Activated B cell treated with CpG ODN at 0.5 μM for 24 hours (primary cell): ENCODE measurements around the gene SAMSN1. TPM values are rescaled to one million over a fixed set of nuclear protein-coding genes. Genes with fewer than 3 reads are reported as not detected.
A peak's percentile ranks its signal among the peaks of the same experiment; 100 is the strongest.

Source experiments
- ATAC-seq: fragments of 200-7000 bp; cut with Tn5 transposase; one replicate; pipeline ENCODE4 v1.10.0; 2021; ENCODE audit warnings: low read depth, mild to moderate bottlenecking, moderate library complexity
- CTCF ChIA-PET: fragments of 350-600 bp; sonication (Branson Sonifier 250); formaldehyde crosslinking; loops from one replicate; lab custom pipeline; 2021; ENCODE audit warnings: antibody characterized with exemption; lab: Charles Lee
- POLR2A ChIA-PET: fragments of 350-600 bp; sonication (Branson Sonifier 250); formaldehyde crosslinking; loops from one replicate; lab custom pipeline; 2021; ENCODE audit warnings: antibody characterized with exemption; lab: Charles Lee
- DNase-seq: peaks from one replicate; pipeline ENCODE4 v3.0.0; 2022
- H3K27ac Mint-ChIP-seq: one replicate; pipeline ENCODE4 v1.8.0; 2020; ENCODE audit warnings: mixed read lengths
- H3K27me3 Mint-ChIP-seq: one replicate; pipeline ENCODE4 v1.8.0; 2021; ENCODE audit warnings: mixed read lengths
- H3K36me3 Mint-ChIP-seq: one replicate; pipeline ENCODE4 v1.8.0; 2021; ENCODE audit warnings: low read depth, mixed read lengths
- H3K4me1 Mint-ChIP-seq: one replicate; pipeline ENCODE4 v1.8.0; 2021; ENCODE audit warnings: mixed read lengths
- H3K4me3 Mint-ChIP-seq: one replicate; pipeline ENCODE4 v1.8.0; 2020; ENCODE audit warnings: mild to moderate bottlenecking, mixed read lengths
- H3K9me3 Mint-ChIP-seq: one replicate; pipeline ENCODE4 v1.8.0; 2020; ENCODE audit warnings: mixed read lengths
- intact Hi-C: fragments of 100-400 bp; cut with micrococcal nuclease; formaldehyde crosslinking; loops from one replicate; pipeline ENCODE4 v1.15.1; 2024
- total RNA-seq: library from RNA; stranded (reverse); gene quantifications from 2 replicates; pipeline ENCODE4 v1.2.3, GENCODE V29; 2022
- TF ChIP-seq, protein P1 (sequence below): fragments of 200-600 bp; IDR thresholded peaks from one replicate; pipeline ENCODE4 v1.8.0; 2022; ENCODE audit warnings: antibody characterized with exemption, mild to moderate bottlenecking

SAMSN1 gene
- total RNA-seq, 1 donor from 2014 or later: 49.7 TPM

DNA sequence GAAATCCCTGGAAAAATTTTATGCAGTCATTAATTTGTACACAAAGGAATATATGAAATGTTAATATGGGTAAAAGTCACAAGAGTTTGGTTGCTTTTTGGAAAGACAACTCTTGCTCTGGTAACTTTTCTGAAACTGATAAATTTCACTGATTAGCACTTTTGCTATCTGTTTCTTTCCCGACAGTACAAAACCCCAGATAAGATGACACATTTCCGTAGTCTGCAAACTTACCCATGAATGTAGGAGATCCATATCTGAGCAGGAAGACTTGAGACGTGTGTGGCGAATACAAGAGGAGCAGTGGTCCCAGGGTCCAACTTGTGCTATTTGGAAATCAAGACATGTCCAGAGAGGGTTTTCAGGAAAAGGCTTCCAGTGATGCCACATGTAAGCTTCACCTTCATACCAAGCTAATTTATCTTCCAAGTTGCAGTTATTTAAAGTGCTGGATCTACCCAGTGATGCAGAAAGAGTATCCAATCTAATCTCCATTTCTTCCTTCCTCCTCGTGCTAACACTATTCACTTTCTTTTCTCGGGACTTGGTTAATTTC lies 35.9 kb upstream of the SAMSN1 start:
- TF ChIP-seq, protein P1, sequence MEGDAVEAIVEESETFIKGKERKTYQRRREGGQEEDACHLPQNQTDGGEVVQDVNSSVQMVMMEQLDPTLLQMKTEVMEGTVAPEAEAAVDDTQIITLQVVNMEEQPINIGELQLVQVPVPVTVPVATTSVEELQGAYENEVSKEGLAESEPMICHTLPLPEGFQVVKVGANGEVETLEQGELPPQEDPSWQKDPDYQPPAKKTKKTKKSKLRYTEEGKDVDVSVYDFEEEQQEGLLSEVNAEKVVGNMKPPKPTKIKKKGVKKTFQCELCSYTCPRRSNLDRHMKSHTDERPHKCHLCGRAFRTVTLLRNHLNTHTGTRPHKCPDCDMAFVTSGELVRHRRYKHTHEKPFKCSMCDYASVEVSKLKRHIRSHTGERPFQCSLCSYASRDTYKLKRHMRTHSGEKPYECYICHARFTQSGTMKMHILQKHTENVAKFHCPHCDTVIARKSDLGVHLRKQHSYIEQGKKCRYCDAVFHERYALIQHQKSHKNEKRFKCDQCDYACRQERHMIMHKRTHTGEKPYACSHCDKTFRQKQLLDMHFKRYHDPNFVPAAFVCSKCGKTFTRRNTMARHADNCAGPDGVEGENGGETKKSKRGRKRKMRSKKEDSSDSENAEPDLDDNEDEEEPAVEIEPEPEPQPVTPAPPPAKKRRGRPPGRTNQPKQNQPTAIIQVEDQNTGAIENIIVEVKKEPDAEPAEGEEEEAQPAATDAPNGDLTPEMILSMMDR: no peak
- Mint-ChIP-seq H3K27ac (no peak overlapping the region), H3K36me3 (no peaks in the 10 kb centered on the region), H3K4me1 (peaks cover 5% of the 10 kb centered on the region), H3K9me3 (no peaks in the 10 kb centered on the region), H3K4me3 (no peak overlapping the region), H3K27me3 (no peaks in the 10 kb centered on the region)
- ChIA-PET POLR2A (no interaction called here), CTCF (no interaction called here)
- no peak for ATAC-seq
- DNase-seq: no peak
- intact Hi-C loops: loop anchor here (2.0 kb wide), 1 partner anchor 15 kb away; no protein-coding TSS in a partner anchor

DNA sequence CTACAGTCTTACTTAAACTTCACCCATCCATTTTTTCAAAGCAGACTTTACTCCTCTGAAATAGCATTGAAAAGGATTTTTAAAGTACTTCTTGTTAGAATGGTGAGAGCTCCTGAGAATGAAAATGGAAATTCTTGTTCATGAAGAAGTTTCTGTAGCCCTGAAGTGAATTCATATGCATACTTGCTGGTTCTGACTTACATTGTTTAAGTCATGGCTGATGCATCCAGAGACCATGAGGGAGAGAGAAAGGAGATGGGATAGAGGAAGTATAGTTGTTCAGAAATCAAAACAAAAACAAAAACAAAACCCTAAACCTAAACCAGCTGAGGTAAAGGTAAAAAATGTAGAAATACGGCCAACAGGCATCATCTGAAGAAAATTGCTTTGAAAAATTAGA lies 27.1 kb upstream of the SAMSN1 start:
- DNase-seq: no peak
- no peaks in the 10 kb centered on the region for H3K27me3 Mint-ChIP-seq
- no peaks in the 10 kb centered on the region for H3K36me3 Mint-ChIP-seq
- no peak for ATAC-seq
- ChIA-PET POLR2A (interaction anchor here (0.6 to 1.0 kb wide), 2 partner anchors 11 to 13 kb away, joined by 3 to 4 read pairs; no protein-coding TSS in a partner anchor), CTCF (no interaction called here)
- TF ChIP-seq, protein P1: no peak
- no peak overlapping the region for H3K4me3 Mint-ChIP-seq
- H3K9me3 Mint-ChIP-seq: no peaks in the 10 kb centered on the region
- H3K27ac Mint-ChIP-seq: no peak overlapping the region
- H3K4me1 Mint-ChIP-seq: peaks cover 25% of the 10 kb centered on the region
- intact Hi-C loops: no loop called here

DNA sequence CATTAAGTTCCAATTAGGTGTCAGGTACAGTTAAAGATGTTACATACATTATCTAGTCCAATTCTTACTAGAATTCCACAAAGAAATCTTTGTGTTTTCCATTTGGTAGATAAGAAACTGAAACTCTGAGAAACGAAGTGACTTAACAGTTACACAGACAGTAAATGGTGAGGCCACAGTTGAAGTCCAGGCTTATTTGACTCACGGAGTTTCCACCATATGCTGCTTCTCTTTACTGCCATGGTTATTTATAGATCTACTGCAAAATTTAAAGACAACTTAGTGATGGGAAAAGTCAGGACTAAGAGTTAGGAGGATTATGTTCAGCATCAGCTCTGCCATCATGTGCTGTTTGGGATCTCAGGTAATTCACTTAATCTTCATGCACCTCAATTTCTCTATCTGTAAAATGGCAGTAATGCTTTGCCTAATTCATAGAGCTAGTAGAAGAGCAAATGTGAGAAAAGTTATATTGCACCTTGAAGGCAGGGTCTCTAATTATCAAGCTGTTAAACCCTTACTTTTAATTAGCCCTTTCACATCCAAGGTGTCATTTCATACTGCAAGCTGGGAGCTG lies 26.2 kb upstream of the SAMSN1 start:
- intact Hi-C loops: no loop called here
- Mint-ChIP-seq H3K4me3 (no peak overlapping the region), H3K9me3 (no peaks in the 10 kb centered on the region), H3K27ac (no peak overlapping the region), H3K4me1 (peaks cover 29% of the 10 kb centered on the region), H3K27me3 (no peaks in the 10 kb centered on the region), H3K36me3 (no peaks in the 10 kb centered on the region)
- DNase-seq: no peak
- ATAC-seq: no peak
- POLR2A ChIA-PET: interaction anchor here (1.0 kb wide), 1 partner anchor 12 kb away, joined by 4 read pairs; no protein-coding TSS in a partner anchor
- TF ChIP-seq, protein P1: no peak
- CTCF ChIA-PET: interaction anchor here (1.4 kb wide), 1 partner anchor 13 kb away, joined by 3 read pairs; no protein-coding TSS in a partner anchor

DNA sequence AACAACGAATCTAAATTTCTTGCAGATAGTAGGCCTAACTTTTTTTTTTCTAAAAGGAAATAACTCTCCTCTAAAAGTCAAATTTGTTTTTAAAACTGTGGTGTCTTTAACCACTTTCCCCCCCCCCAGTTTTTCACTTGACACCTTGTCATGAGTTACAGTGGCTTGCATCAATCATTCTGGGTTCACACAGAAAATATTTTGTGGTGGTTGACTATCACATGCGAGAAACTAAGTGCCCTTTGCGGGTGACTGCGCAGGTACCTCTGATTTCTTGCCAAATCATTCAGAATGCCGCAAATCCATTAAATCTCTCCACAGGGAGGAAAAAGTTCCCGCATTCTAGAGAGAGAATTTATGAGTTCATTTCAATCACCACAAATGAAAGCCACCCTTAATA lies 23.8 kb upstream of the SAMSN1 start:
- CTCF ChIA-PET: no interaction called here
- Mint-ChIP-seq H3K4me1 (peaks cover 32% of the 10 kb centered on the region), H3K36me3 (no peaks in the 10 kb centered on the region), H3K4me3 (no peak overlapping the region), H3K27me3 (no peaks in the 10 kb centered on the region), H3K27ac (no peak overlapping the region), H3K9me3 (no peaks in the 10 kb centered on the region)
- intact Hi-C loops: no loop called here
- DNase-seq (no peak), ATAC-seq (no peak)
- POLR2A ChIA-PET: no interaction called here
- TF ChIP-seq, protein P1: no peak

DNA sequence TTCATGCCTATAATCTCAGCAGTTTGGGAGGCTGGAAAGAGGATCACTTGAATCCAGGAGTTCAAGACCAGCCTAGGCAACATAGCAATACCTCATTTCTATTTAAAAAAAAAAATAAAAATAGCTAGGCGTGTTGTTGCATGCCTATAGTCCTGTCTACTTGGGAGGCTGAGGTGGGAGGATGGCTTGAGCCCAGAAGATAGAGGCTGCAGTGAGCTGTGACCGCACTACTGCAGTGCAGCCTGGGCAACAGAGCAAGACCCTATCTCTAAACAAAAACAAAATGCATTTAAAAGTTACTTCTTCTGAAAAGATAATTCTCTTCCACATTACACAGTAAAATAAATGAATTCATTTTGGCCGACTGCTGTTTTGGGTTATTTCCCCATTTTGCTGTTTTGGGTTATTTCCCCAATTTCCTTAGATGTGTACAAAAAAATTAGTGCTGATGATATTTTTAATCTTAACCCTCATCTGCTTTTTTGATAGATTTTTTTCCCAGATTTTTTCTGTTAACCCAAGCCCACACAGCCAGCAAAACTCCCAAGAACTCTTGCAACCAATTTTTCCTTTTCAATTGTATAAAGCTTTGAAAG lies 23.0 kb upstream of the SAMSN1 start:
- Mint-ChIP-seq H3K27ac (peak overlapping the region; percentile 41), H3K4me1 (peaks cover 32% of the 10 kb centered on the region), H3K27me3 (no peaks in the 10 kb centered on the region), H3K9me3 (no peaks in the 10 kb centered on the region), H3K4me3 (no peak overlapping the region), H3K36me3 (no peaks in the 10 kb centered on the region)
- ATAC-seq (no peak), DNase-seq (no peak)
- intact Hi-C loops: no loop called here
- CTCF ChIA-PET: no interaction called here
- POLR2A ChIA-PET: no interaction called here
- TF ChIP-seq, protein P1: no peak
